GM18858 (cell line): ENCODE results near the gene LIMS2.
A peak's percentile ranks its signal among the peaks of the same experiment; 100 is the strongest.

Experiments used
- ATAC-seq: cut with Tn5 transposase; IDR thresholded peaks from one replicate; pipeline ENCODE4 v1.9.1; 2021; ENCODE audit not compliant: unreplicated experiment

The LIMS2 gene

DNA sequence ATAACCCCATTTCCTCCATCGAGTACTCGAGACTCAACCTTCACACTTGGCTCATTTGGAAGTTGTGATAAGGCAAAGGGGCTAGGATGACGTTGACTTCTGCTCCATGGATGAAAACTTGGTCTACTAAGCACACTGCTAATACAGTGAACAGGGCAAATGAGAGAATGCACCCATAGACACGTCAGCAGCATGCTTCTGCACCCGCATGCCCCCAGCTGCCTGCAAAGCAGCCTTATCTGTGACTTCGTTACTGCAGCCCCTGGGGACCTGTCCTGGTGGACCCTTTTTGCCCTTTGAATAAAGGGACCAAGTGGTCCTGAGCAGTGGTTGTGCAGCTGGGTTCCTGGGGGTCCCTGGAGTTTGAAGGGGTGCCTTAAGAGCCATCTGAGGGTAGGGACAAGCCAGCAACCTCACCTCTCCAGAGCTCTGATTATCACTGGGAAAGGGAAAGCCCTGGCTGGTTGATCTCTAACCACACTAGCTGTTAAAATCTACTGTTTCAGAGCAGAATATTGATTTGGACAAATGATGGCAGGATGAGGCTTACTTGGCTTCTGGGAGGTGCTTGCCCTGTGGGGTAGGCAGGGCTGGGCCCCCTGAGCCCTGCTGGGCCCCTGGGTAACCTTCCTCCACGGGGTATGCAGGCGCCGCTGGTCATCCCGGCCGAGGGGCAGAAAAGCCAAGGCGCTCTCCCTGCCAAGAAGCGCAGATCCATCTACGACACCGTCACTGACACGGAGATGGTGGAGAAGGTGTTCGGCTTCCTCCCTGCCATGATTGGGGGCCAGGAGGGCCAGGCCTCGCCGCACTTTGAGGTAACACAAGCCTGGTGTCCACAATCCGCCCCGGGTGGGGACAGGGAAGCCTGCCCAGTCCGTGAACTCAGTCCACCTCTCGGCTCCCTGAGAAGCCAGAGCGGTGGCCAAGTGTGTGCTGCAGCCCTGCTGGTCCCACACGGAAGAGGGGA lies 67.0 kb downstream of the LIMS2 start:
- no peak for ATAC-seq

DNA sequence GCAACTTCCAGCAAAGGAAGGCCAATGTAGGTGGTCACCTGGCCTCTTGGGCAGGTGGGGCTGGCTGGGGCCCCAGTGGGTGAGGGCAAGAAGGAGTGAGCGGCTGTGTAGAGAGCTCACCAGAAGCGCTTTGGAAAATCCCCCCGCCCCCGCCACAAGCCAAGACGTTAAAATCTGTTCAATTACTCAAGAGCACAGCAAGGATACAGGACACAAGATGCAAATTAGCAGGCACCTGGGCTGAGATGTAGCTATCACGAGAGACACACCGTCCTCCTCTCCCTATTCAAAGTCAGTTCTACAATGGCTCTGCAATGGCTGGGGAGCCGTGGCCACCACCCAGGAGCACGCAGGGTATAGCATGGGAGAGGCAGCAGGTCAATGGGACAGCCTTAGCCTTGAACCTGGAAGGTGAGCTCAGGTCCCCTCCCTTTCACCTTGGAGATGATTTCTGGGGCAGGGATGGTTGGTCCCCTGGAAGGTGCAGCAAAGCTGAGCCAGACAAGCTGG lies 67.9 kb downstream of the LIMS2 start:
- ATAC-seq, result no peak

DNA sequence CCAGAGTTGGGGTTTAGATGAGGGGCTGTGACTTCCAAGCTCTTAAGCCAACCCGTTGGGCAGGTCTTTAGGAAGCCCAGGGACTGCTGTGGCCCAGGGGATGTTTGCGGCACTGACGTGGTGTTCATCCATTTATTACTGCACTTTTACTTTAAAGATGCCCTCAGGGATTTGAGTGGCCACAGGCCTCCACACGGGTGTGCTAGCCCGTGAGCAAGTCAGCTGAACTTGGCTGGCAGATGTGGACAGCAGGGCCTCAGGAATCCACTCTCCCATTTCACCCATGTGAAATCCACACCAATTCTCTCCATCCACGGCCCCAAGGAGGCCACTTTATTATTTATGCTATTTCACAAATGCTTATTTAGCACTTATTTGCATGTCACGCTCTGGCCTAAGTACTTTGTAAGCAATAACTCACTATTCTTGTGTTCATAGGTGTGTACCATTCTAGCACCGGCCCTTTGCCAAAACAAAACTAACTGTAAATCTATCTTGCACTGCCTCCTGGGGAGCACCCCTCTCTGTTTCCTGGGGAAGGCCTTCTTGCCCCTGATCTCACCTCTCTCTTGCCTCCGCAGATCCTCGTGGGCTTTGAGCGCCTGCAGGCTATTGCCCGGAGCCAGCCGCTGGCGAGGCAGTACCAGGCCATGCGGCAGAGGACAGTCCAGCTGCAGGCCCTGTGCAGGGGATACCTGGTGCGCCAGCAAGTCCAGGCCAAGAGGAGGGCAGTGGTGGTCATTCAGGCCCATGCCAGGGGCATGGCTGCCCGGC lies 68.5 kb downstream of the LIMS2 start:
- ATAC-seq, result no peak

DNA sequence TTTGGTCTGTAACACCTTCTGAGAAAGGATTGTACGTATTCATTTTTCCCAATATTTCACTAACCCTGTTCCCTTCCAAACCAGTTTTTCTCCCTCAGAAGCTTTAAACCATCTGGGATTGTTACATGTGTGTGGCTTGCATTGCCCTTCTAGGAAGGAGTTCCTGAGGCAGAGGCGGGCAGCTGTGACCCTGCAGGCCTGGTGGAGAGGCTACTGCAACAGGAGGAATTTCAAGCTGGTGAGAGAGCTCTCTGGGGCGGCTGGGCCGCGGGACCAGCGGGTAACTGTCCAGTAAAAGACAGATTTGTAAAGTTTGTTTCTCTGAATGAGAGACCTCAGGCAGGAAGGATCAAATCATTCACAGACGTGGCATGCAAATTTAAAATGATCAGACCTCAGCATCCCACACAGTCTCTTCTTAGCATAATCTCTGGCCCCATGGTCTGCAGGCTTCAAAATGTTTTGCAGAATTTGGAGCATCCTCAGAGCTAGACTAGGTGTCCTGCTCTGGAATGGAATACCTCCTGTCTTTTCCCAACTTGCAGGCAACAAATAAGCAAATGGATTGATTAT lies 69.6 kb downstream of the LIMS2 start:
- no peak for ATAC-seq

DNA sequence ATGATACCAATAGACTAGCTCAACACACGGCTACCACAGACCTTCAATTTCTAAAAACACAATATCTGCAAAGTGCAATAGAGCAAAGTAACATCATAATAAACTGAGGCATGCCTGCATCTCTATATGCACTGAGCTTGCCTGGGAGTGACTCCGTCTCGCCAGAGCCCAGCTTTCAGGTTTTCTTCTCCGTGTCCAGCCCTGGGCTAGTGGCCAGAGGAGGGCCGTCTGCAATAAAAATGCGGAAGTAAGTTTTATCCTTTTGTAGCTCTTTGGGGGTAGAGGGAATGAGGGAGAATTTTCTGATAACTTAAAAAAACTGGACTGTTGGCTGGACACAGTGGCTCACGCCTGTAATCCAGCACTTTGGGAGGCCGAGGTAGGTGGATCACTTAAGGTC lies 70.3 kb downstream of the LIMS2 start:
- no peak for ATAC-seq

DNA sequence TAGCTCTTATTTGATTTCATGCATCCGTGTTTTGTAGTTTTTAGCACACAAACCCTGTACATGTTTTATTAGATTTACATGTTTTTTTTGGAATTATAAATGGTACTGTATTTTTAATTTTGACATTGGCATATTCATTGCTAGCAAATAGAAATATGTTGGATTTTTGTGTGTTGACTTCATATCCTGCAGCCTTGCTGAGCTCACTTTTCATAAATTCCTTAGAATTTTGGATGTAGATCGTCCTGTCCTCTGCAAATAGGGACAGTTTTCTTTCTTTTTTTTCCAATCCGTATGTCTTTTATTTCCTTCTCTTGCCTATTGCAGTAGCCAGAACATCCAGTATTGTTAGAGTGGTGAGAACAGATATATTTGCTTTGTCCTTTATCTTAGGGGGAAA lies 76.1 kb downstream of the LIMS2 start:
- ATAC-seq, result no peak

DNA sequence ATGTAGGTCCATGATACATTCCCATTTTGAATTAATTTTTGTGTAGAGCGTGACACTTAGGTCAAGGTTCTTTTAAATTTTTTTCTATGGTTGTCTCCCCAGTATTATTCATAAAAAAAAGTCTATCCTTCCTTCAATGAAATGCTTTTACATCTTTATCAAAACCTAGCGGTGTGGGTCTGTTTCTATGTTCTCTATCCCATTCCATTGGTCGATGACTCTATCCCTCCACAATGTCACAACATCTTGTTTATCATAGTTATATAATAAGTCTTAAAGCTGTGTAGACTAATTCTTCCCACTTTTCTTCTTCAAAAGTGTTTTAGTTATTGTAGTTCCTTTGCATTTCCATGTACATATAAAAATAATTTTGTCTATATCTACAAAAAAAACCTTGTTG lies 76.6 kb downstream of the LIMS2 start:
- no peak for ATAC-seq

DNA sequence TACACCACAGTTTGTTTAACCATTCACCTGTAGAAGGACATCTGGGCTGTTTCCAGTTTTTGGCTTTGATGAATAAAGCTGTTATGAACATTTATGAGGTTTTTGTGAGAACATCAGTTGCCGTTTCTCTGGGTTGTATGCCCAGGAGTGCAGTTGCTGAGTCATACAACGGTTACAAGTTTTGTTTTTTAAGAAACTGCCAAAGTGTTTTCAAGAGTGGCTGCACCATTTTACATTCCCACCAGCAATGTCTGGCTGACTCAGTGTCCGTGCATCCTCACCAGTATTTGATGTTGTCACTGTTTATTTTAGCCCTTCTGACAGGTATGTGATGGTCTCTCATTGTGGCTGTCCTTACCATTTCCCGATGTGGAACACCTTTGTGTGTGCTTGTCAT lies 77.3 kb downstream of the LIMS2 start:
- ATAC-seq, result no peak

DNA sequence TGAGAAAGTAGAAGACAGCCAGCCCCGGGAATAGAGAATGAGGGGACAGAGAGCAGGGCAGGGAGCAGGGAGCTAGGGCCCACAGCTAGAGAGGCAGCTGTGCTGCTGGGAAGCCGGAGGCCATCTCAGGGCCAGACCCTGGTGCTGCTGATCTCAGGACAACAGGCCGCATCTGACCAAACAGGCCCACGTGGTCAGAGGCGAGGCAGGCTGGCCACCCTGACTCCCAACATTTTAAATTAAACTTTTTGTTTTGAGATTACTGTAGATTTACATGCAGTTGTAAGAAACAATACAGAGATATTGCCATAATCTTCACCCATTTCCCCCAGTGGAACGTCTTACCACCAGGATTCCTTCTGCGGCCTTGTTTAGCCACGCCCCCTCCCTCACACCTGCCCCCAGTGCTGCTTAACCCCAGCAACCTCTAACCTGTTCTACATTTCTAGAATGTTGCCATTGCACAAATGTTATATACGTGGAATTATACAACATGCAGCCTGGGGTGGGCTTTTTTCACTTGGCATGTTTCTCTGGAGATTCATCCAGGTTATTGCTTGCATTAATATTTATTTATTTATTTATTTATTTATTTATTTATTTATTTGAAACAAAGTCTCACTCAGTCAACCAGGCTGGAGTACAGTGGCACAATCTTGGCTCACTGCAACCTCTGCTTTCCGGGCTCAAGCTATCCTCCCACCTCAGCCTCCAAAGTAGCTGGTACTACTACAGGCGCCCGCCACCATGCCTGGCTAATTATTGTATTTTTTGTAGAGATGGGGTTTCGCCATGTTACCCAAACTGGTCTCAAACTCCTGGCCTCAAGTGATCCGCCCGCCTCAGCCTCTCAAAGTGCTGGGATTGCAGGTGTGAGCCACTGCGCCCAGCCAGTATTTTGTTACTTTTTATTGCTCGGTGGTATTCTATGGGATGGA lies 78.0 kb downstream of the LIMS2 start:
- no peak for ATAC-seq

DNA sequence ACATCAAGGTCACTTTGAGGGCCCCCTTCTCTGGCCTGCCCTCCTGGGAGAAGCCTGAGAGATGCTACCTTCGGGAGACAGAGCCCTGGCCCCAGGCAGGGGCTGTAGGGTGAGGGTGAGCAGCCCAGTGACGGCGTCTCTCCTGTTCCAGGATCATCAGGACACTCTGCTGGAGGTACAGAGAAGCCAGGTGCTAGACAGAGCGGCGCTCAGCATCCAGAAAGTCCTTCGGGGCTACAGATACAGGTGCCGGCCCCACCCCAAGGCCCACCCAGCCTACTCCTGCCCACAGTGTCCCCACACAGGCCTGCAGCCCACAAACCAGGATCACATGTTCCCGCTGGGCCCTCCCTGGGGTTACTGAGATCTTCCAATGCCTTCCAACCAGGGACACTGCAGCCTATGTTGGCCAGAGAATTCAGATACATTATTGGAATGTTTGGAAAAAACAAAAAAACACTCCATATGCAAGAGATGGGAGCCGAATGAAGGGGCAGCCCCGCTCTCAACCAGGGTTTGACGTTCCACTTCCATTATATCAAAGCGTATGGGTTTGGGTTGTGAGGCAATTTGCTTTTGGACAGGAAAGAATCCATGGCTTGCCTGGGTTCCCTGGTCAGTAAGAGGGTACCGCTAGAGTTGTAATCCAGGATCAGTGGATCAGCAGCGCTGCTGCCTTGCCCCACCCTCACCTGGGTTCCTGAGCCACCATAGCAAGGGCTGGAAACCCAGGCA lies 78.9 kb downstream of the LIMS2 start:
- no peak for ATAC-seq

DNA sequence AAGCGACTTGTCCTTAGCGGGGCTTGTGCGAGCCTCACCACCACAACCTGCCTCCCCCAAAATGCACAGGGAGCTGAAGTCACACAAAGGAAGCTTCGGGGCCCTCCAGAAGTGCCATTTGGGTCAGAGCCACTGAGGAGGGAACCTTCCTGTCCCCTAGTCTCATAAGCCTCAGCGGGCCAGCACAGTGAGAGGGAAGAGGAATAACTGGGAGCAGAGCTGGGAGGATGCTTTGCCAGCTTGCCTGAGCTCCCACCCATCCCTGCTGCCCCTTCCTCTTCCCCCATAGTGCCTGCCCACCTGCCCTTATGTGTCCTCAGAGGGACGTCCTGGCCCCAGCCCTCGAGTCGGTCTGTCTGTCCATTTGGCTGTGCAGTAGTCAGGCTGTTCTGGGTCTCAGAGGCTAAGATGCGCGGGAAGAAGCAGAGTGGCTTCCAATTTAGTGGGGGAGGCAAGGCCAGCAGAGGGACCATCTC lies 81.2 kb downstream of the LIMS2 start:
- ATAC-seq, result no peak

DNA sequence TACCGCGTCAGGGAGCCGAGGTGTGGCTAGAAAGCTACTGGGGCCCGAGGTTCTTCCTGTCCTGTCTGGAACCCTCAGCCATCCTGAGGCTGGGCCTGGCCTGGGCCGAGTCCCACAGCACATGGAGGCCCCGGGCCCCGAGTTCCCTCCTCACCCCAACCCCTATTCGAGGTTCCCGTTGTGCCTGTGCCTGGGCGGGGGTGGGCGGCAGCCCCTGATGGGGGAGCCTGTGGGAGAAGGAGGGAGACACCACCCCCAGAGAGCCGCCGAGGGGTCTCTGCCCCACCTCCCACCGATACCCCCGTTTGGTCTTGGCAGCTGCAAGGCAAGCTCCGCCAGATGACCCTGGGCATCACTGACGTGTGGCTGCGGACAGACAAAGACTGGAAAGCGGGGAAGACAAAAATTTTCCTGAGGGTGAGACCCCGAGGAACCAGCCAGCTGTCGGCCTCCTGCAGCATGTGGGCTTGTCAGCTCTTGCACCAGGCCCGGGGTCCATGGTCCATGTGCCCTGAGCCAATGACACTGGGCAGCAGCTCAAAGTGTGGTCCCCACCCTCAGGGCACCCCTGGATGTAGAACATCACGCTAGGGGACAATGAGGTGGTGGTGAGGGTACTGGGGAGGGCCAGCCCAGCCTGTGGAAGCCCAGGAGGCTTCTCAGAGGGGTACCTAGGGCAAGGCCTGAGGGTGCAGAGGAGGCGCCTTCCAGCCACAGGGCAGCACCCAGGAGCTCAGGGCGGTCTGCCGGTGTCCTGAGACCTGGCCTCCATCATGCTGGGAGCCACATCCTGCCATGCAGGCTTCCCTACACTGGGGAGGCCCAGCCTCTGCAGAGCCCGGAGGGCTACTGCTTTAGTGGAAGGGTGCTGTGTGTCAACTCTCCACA lies 81.9 kb downstream of the LIMS2 start:
- ATAC-seq, result no peak

DNA sequence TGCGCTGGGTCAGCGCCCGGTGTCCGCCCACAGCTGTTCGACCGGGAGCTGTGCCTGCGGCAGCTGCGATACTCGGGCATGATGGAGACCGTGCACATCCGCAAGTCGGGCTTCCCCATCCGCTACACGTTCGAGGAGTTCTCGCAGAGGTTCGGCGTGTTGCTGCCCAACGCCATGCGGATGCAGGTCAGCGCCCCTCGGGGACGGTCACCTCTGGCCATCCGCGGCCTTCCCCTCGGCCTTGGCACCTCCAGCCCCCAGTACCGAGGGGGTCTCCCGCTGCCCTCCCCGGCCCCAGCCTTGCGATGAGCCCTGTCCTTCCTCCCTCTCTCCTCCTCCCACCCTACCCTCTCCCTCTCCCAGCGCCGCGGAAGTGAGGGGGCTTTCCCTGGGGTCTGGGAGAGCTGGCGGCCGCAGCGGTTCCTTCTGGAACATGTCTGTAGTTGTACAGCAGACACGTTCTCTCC lies 82.5 kb downstream of the LIMS2 start:
- ATAC-seq, result no peak

DNA sequence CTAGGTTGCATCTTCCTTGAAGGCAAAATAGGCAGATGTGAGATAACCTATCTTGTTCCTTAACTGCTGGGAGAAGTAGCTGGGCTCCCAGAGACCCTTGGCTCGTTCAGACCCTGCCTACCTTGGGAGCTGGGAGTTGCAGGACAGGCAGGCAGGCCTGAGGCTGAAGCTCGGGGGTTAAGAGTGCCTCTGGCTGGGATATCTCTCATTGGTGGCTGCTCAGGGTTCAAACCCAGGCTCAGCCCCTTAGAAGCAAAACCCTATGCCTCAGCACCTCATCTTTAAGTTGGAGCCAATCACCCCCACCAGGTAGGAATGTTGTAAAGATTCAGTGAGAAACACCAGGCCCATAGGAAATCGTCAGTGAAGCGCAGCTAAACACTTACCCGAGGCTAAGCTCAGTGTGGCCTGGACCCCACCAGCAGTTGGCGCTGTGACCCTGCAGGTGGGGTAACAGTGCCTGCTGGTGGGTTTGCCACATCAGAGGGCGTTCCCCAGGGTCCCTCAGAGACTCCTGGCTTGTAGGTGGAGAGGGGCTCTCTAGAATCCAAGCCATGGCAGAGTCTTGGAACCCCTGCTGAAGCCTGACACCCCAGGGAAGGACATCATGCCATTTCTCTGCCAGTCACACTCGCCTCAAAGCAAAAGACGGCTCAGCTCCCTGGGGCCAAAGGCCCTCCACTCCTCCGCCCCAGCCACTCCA lies 84.0 kb downstream of the LIMS2 start:
- peak; percentile 42 for ATAC-seq

DNA sequence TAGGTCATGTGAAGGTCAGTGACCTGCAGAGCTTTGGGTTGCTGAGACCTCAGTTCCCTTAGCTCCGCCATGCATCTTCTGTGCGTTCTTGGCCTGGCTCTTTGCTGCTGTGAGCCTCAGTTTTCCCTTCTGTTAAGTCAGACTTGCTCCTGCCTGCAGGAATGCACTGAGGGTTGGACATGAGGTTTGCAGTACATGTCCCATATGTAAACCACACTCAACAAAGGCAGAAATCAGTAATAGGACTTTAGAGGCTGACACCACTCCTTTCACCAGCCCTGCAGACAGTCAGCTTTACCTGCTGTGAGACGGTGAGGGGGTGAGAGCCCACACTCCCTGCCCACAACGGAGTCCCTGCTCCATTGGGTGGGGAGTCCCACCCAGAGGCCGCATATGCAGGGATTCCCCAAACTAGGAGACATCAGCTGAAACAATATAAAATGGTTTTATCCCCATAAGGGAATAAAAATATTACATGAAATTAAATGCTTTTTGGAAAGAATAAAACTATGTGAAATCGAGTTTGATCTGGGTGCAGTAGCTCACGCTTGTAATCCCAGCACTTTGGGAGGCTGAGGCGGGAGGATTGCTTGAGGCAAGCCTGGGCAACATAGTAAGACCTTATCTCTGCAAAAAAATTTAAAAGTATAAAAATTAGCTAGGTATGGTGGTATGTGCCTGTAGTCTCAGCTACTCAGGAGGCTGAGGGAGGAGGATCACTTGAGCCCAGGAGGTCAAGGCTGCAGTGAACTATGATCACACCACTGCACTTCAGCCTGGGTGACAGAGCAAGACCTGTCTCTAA lies 84.7 kb downstream of the LIMS2 start:
- ATAC-seq, result no peak

DNA sequence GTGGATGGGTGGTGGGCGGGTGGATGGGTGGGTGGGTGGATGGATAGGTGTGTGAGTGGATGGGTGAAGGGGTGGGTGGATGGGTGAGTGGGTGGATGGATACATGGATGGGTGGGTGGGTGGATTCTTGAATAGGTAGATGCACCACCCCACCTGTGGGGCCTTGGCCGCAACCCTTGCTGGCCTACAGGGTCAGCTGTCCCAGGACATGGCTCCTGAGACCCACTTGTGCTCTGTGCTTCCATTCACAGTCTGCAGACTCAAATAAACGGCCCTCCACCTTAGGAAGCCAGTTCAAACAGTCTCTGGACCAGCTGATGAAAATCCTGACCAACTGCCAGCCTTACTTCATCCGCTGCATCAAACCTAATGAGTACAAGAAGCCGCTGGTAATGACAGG lies 85.5 kb downstream of the LIMS2 start:
- no peak for ATAC-seq

DNA sequence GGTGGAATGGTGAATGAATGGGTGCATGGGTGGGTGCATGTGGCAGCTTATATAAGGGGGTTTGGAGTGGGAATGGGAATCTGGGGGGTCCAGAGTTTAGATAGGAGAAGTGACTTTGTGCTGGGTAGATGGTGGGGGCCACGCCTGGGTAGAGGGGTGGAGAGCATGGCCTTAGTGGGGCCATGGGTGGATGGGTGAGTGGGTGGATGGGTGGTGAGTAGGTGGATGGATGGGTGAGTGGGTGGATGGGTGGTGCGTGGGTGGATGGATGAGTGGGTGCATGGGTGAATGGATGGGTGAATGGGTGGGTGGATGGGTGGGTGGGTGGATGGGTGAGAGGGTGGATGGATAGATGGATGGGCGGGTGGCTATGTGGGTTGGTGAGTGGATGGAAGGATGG lies 86.0 kb downstream of the LIMS2 start:
- ATAC-seq, result no peak
